Smooth muscle cell (in vitro differentiated cells): Measurements from ENCODE around the gene TMC3. TPM values are rescaled to one million over a fixed set of nuclear protein-coding genes. Genes with fewer than 3 reads are reported as not detected.

Experiments used
- DNase-seq: peaks from one replicate; lab custom pipeline; 2025; ENCODE audit not compliant: unreplicated experiment; lab: John Stamatoyannopoulos, UW
- H2AFZ ChIP-seq: fragments of 200-600 bp; sonication (generic); 2 replicates; pipeline ENCODE4 v1.6.0; 2016; ENCODE audit warnings: antibody characterized with exemption, low read depth, mild to moderate bottlenecking
- H3F3A ChIP-seq: fragments of 200-600 bp; sonication (generic); 2 replicates; pipeline ENCODE4 v1.6.0; 2017; ENCODE audit warnings: antibody characterized with exemption, low read depth
- H3K27ac ChIP-seq: fragments of 200-600 bp; sonication (generic); 2 replicates; pipeline ENCODE4 v1.5.1; 2016; ENCODE audit warnings: low read depth, mild to moderate bottlenecking
- H3K27me3 ChIP-seq: fragments of 200-600 bp; sonication (generic); 2 replicates; pipeline ENCODE4 v1.6.1; 2016; ENCODE audit warnings: low read depth, mild to moderate bottlenecking
- H3K36me3 ChIP-seq: fragments of 200-600 bp; sonication (generic); 2 replicates; pipeline ENCODE4 v1.5.1; 2016; ENCODE audit warnings: low read depth
- H3K4me1 ChIP-seq: fragments of 200-600 bp; sonication (generic); 2 replicates; pipeline ENCODE4 v1.5.1; 2016; ENCODE audit warnings: low read depth
- H3K4me2 ChIP-seq: fragments of 200-600 bp; sonication (generic); 2 replicates; pipeline ENCODE4 v1.6.0; 2016; ENCODE audit warnings: mild to moderate bottlenecking
- H3K4me3 ChIP-seq: fragments of 200-600 bp; sonication (generic); 2 replicates; pipeline ENCODE4 v1.5.1; 2016; ENCODE audit warnings: mild to moderate bottlenecking
- H3K79me2 ChIP-seq: fragments of 200-600 bp; sonication (generic); 2 replicates; pipeline ENCODE4 v1.6.0; 2016; ENCODE audit warnings: low read depth, mild to moderate bottlenecking
- H3K9ac ChIP-seq: fragments of 200-600 bp; sonication (generic); 2 replicates; pipeline ENCODE4 v1.6.0; 2016; ENCODE audit warnings: low read depth
- H3K9me3 ChIP-seq: fragments of 200-600 bp; sonication (generic); replicated peaks from 2 replicates; pipeline ENCODE4 v1.5.1; 2016; ENCODE audit warnings: low read depth
- H4K20me1 ChIP-seq: fragments of 200-600 bp; sonication (generic); 2 replicates; pipeline ENCODE4 v1.6.0; 2016; ENCODE audit warnings: low read depth
- WGBS: methylation state at CpG from one replicate; pipeline ENCODE4 v1.1.7; 2016; ENCODE audit warnings: low lambda C conversion rate; 5-methylcytosine and 5-hydroxymethylcytosine counted together
- polyA plus RNA-seq: library from polyadenylated mRNA; unstranded; fragments of >200 nt; fragmentation: Nextera tagmentation; extraction: Ambion mirVana; gene quantifications from 2 replicates; pipeline ENCODE4 v1.2.1, GENCODE V29; 2016
- total RNA-seq: library from RNA; depleted of rRNA; stranded (reverse); fragments of >200 nt; gene quantifications from 2 replicates; pipeline ENCODE4 v1.2.3, GENCODE V29; 2014
- TF ChIP-seq, protein P1 (sequence below): fragments of 200-600 bp; sonication (generic); IDR thresholded peaks from 2 replicates; pipeline ENCODE4 v1.5.1; 2017; ENCODE audit warnings: borderline replicate concordance, mild to moderate bottlenecking, antibody characterized with exemption; ENCODE audit not compliant: insufficient read depth, poor library complexity, severe bottlenecking

Gene TMC3
- total and polyA plus RNA-seq, 2 experiments from 2014 or later = not detected

DNA sequence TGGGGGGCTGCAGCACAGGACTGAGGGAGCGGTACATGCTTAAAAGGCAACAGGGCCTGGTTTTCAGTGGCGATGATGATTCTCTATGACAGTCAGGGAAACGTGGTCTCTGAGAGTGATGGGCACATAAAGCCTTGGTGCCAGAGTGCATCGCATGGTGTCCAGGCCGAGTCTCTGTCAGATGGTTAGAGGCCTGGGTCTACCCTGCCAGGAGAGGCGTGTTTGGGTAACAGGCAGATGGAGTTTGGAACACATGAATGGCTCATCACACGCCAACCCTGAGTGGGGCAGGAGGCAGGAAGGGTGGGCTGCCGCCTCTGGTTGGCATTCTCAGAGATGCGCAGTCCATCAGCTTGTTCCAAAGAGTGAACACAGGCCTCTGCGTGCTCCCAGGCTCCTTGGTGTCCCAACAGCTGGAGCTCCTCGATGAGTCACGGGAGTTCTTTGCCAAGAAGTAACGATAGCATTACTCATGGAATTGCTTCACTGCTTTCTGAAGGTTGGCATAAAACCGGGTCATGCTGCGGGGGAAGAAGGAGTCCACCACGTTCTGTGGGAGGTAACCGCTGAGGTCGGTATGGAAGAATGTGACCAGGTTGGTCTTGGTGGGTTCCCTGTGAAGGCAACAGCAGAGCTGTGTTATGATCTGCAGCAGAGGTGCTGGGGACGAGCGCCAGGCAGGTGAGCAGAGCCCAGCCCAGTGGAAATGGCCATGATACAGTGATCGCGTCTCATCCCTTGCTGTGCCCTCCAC is 61.0 kb downstream of the TMC3 start:
- Histone ChIP-seq H3K9ac (no peak overlapping the region), H4K20me1 (no peaks in the 10 kb centered on the region), H3K4me3 (no peak overlapping the region), H3K36me3 (no peaks in the 10 kb centered on the region), H3K9me3 (no peaks in the 10 kb centered on the region), H2AFZ (no peak overlapping the region), H3F3A (no peaks in the 10 kb centered on the region), H3K27me3 (no peaks in the 10 kb centered on the region), H3K4me2 (peak overlapping the region; percentile 51), H3K4me1 (no peaks in the 10 kb centered on the region), H3K27ac (peak overlapping the region; percentile 68), H3K79me2 (no peaks in the 10 kb centered on the region)
- TF ChIP-seq, protein P1, sequence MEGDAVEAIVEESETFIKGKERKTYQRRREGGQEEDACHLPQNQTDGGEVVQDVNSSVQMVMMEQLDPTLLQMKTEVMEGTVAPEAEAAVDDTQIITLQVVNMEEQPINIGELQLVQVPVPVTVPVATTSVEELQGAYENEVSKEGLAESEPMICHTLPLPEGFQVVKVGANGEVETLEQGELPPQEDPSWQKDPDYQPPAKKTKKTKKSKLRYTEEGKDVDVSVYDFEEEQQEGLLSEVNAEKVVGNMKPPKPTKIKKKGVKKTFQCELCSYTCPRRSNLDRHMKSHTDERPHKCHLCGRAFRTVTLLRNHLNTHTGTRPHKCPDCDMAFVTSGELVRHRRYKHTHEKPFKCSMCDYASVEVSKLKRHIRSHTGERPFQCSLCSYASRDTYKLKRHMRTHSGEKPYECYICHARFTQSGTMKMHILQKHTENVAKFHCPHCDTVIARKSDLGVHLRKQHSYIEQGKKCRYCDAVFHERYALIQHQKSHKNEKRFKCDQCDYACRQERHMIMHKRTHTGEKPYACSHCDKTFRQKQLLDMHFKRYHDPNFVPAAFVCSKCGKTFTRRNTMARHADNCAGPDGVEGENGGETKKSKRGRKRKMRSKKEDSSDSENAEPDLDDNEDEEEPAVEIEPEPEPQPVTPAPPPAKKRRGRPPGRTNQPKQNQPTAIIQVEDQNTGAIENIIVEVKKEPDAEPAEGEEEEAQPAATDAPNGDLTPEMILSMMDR = no peak
- 57% methylated on average over 21 of the region's 22 CpGs for WGBS
- peak; percentile 23 for DNase-seq

DNA sequence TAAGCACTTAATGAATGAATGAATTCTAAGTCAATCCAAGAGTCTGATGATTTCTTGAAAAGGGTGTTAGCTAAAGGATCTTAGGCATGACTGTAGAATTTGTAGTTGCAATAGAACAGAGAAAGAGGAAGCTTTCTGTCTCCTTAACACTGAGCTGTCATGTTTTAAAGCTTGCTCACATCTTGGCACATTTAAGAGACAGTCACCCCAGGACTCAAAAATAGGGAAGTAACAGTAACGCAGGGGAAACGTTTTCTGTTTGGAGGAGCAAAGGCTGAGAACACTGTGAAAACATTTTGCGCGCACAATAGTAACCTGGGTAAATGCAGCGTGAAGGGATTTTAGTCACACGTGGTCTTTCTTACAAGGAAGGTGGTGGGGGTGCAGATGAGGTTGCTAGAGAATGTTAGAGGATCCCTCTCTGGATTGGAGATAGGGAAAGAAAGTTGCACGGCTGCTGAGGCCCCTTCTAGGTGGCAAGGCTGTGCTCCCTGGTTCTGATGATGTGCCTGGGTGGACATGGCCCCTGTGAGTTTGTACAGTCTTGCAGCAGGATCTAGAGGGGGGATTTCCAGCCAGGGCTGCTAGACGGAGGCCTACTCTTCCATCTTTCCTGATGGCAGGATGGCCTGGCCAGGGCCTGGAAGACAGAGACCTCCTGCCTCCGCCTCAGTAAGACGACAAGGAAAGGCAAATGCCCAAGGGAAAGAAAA is 62.1 kb downstream of the TMC3 start:
- Histone ChIP-seq H4K20me1 (no peaks in the 10 kb centered on the region), H3K27me3 (no peaks in the 10 kb centered on the region), H3K79me2 (no peaks in the 10 kb centered on the region), H3K36me3 (no peaks in the 10 kb centered on the region), H3K4me2 (no peak overlapping the region), H3K9ac (no peak overlapping the region), H3K4me1 (no peaks in the 10 kb centered on the region), H3F3A (no peaks in the 10 kb centered on the region), H3K4me3 (no peak overlapping the region), H2AFZ (no peak overlapping the region), H3K9me3 (no peaks in the 10 kb centered on the region), H3K27ac (no peak overlapping the region)
- TF ChIP-seq, protein P1 = no peak
- 97% methylated on average over 10 of the region's 10 CpGs for WGBS
- DNase-seq = no peak

DNA sequence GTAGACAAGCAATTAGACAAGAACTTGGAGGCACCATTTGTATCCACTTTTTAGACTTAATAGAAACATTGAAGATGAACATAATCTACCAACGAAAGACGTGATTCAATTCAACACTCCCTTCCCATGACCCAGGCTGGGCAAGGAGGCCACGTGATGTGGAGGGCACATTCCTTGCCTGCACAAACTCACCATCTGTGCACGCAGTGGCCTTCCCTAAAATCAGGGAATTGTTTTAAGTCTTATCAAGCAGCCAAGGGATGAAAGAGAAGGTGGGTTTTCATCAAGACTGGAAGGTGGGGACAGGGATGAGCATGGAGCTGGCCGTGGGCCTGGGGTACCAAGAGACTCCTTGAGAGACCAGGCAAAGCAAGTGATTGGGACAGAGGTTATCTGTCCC is 63.5 kb downstream of the TMC3 start:
- no peak overlapping the region for H2AFZ ChIP-seq
- no peaks in the 10 kb centered on the region for H4K20me1 ChIP-seq
- TF ChIP-seq, protein P1 = no peak
- no peaks in the 10 kb centered on the region for H3K36me3 ChIP-seq
- no peak overlapping the region for H3K4me3 ChIP-seq
- H3F3A ChIP-seq = no peaks in the 10 kb centered on the region
- H3K27ac ChIP-seq = no peak overlapping the region
- no peaks in the 10 kb centered on the region for H3K4me1 ChIP-seq
- H3K79me2 ChIP-seq = no peaks in the 10 kb centered on the region
- H3K9ac ChIP-seq = no peak overlapping the region
- H3K27me3 ChIP-seq = no peaks in the 10 kb centered on the region
- no peak overlapping the region for H3K4me2 ChIP-seq
- 97% methylated on average over 5 of the region's 5 CpGs for WGBS
- no peak for DNase-seq
- H3K9me3 ChIP-seq = no peaks in the 10 kb centered on the region
